GM12875 (cell line): ENCODE data around the gene BCAS3.

Source experiments
- H3K4me3 ChIP-seq: one replicate; pipeline ENCODE4 v1.5.1; 2011; ENCODE audit warnings: low read depth, low read length, control low read depth
- CTCF ChIP-seq: IDR thresholded peaks from 2 replicates; pipeline ENCODE4 v1.5.1; 2011; ENCODE audit warnings: low read depth, mild to moderate bottlenecking, control low read depth, inconsistent platforms, low read length, moderate library complexity, borderline replicate concordance; ENCODE audit not compliant: insufficient read depth

The BCAS3 gene

GRCh38 chr17:61218438-61218837 lies 540.8 kb downstream of the BCAS3 start:
- TF ChIP-seq CTCF, result no peak
- no peak overlapping the region for H3K4me3 ChIP-seq

GRCh38 chr17:61219460-61219859 lies 541.8 kb downstream of the BCAS3 start:
- no peak for TF ChIP-seq CTCF
- no peak overlapping the region for H3K4me3 ChIP-seq

- no peak for TF ChIP-seq CTCF
- no peak overlapping the region for H3K4me3 ChIP-seq
Measured at GRCh38 chr17:61221181-61221580, 543.5 kb downstream of the BCAS3 start.

- H3K4me3 ChIP-seq, result no peak overlapping the region
- no peak for TF ChIP-seq CTCF
Measured at GRCh38 chr17:61221597-61222471, 544.2 kb downstream of the BCAS3 start.

- TF ChIP-seq CTCF, result no peak
- no peak overlapping the region for H3K4me3 ChIP-seq
Measured at GRCh38 chr17:61223725-61224124, 546.1 kb downstream of the BCAS3 start.

- no peak overlapping the region for H3K4me3 ChIP-seq
- TF ChIP-seq CTCF, result no peak
Measured at GRCh38 chr17:61225178-61225882, 547.7 kb downstream of the BCAS3 start.
